Muscle of back (tissue), 11 donors: Measurements from ENCODE around the gene SF3B6. TPM values are rescaled to one million over a fixed set of nuclear protein-coding genes. Genes with fewer than 3 reads are reported as not detected.
"Not testable (repeated sequence)": the region's sequence is repeated elsewhere in the genome, so short reads cannot be mapped to it uniquely, and the experiment has no call there.

Experiments used
- DNase-seq, 3 donors: peaks; one replicate each; pipeline versions ENCODE4 v3.0.0 to v3.0.0-alpha.2; 2013
- polyA plus RNA-seq, 10 donors: library from polyadenylated mRNA; unstranded; fragments of 120-200 nt; gene quantifications; one replicate each; pipeline ENCODE4 v1.2.1, GENCODE V29; 2013; ENCODE audit not compliant: insufficient read length in 10 of 10

SF3B6 gene
- polyA plus RNA-seq, 10 donors: 77.4 to 100 (median 89.4) TPM

DNA sequence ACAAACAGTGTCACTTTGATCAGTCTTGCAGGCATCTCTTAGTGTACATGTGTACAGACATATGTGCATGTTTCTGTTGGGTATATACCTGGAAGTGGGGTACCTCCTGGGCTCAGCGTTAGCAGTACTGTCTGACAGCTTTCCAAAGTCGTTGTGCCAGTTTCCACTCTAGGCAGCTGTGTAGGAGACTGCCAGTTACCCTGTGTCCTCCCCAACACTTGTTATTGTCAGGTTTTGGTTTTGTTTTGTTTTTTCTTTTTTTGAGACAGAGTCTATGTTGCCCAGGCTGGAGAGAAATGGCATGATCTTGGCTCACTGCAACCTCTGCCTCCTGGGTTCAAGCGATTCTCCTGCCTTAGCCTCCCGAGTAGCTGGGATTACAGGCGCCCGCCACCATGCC is 20.4 kb downstream of the SF3B6 start:
- no peak for DNase-seq

DNA sequence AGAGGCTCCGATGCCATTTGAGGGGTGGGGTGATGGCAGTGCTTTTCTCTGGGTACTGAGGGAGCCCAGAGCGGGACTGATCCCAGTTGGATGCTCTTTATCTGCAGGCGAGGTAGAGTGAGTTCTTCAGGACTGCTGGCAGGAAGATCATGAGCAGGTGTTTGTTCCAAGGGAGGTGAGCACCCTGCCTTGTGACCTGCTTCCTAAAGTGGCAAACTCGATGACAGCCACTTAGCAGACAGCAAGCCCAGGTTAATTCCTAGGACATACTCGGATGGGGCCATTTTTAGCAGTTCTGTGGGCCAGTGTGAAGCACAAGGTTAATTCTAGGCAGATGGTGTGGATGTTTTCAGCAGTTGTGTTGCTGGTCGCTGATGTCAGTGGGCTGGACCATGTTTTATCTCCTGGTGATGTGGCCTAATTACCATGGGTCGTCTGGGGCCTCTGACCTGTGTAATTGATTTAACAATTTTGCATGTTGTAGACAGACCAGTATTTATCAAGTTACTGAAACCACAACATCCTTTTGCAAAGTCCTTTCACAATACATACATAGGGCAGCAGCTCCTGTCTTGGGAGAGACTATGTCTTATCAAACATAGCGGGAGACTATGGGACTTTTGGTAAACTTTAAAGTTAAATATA is 21.6 kb downstream of the SF3B6 start:
- no peak for DNase-seq

DNA sequence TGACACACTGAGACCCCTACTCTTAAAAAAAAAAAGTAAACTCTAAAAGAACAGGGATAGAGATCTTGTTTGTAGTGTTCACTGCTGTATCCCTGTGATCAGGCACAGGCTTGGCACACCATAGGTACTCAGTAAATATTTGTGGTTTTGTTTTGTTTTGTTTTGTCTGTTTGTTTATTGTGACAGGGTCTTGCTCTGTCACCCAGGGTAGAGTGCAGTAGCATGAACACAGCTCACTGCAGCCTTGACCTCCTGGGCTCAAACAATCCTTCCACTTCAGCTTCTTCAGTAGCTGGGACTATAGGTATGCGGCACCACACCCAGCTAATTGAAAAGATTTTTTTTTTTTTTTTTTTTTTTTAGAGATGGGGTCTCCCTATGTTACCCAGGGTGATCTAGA is 23.2 kb downstream of the SF3B6 start:
- no peak for DNase-seq

DNA sequence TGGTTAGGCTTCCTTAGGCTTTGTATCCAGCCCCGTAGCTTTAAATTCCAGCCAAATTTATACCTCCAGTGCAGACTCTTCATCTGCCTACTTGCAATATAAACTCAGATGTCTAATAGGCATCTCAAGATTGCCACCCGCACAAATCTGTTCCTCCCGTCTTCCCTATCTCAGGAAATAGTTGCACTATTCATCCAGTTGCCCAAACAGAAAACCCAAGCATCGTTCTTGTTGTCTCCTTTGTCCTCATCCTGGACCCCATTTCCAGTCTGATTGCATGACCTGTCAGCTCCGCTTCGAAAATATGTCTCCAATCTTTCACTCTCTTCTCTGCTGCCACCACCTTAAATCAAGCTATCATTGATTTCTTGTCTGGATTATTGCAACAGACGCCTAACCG is 24.3 kb downstream of the SF3B6 start:
- no peak for DNase-seq

DNA sequence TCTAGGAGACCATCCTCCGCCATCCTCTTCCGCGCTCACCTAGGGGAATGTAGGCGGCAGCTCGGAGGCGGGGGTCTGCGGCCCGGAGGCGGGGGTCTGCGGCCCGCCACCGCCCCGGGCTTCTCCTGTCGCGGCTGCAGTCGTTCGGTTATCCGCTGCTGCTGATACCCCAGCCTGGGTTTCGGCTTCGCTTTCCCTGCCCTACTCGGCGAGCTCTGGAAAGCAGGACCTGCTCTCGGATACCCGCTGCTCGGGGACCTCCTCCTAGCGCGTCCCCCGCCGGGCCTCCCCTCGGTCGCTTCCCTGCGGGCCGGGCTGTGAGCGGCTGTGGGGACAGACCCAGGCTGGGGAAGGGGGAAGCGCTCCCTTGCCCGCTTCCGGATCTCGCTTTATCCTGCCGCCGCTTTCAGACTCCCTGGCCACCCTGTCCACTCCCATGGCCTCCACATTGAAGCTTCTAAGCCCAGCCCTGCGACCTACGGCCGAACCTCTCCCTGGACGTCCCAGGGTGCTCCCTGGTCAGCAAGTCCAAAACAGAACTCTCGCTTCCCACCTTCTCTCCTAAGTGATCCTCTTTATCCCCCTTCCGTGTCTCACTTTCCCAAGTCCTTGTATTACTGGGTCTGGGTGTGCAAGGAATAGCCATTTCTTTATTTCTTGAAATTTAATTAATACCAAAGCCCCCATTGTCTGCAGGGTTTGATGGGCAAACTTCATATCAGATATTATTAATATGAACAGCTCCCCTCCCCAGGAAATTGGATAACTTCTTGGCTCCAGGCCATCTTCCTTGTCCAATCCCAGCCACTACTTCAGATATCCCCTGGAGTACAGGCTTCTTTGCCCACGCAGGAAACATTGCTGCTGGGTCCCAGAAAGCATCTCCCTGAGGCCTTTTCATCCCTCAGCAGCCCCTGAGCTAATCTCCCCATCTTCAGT is 25.8 kb downstream of the SF3B6 start:
- peak in 2 of 3 donors; percentile 14 to 57 for DNase-seq

DNA sequence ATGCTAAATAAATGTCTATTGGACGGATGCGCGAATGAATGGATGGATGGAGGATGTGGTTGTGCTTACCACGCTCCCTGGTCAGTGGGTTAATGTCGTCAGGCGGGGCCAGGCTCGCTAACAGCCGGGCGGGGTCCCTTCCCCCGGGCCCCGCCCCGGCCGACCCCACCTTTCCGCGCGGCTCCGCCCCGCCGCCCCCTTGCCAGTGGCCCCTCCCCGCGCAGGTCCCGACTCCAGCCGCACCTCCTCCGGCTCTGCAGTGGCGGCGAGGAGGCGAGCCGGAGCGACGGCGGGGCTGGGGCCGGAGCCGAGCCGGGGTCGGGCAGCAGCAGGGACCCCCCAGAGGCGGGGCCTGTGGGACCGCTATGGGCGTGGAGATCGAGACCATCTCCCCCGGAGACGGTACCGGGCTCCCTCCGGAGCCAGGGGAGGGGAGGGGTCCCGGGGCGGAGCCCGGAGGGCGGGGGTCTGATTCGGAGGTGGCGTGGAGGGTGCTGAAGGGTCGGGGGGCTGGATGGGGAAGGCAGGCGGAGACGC is 26.6 kb downstream of the SF3B6 start, which contains the start of gene FKBP1B:
TSS of gene FKBP1B (plus strand) at position 257 of the 537 bp plus-strand sequence. CDS start at position 366, 109 bp downstream.
- peak; percentile 11 to 61 (median 27) for DNase-seq

DNA sequence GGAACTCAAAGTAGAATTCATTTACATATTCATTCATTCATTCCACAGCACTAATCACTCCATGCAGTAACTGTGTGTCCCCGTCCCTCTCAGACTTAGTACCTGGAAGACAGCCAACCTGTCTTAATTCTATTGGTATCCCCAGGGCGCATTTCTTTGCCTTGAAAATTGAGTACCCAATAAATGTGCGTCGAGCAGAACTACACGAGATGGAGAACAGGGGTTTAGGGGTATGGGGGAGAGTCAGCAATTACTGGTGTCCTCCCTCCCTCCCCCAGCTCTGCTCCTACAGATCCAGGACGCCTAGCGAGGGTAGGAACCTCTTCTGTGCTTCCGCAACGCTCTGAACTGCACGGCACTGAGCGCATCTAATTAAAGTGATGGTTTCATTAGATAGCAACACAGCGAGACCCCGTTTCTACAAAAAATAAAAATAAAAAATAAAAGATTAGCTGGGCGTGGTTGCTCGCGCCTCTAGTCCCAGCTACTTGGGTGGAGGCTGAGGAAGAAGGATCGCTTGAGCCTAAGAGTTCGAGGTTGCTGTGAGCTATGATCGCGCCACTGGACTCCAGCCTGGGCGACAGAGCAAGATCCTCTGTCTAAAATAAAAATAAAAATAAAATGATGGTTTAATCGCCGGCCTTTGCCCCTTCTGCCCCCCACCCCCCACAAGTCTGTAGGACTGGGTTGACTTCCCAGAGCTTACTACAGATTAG is 27.2 kb downstream of the SF3B6 start:
- peak in 1 of 3 donors; percentile 10 for DNase-seq

DNA sequence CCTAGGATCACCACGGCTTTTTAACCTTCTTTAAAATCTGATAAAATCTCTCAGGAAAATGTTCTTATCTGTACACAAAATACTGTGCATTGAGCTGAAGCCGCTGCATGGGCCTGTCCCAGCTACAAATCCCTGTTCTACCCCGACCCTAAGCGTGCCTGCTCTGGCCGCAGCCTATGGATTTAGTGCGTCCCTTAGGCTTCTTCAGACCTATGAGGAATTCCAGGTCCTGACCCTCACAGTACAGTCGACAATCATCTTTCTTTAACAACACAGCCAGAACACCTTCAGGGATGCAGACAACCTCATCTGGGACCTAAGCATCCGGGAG is 28.5 kb downstream of the SF3B6 start:
- no peak for DNase-seq

DNA sequence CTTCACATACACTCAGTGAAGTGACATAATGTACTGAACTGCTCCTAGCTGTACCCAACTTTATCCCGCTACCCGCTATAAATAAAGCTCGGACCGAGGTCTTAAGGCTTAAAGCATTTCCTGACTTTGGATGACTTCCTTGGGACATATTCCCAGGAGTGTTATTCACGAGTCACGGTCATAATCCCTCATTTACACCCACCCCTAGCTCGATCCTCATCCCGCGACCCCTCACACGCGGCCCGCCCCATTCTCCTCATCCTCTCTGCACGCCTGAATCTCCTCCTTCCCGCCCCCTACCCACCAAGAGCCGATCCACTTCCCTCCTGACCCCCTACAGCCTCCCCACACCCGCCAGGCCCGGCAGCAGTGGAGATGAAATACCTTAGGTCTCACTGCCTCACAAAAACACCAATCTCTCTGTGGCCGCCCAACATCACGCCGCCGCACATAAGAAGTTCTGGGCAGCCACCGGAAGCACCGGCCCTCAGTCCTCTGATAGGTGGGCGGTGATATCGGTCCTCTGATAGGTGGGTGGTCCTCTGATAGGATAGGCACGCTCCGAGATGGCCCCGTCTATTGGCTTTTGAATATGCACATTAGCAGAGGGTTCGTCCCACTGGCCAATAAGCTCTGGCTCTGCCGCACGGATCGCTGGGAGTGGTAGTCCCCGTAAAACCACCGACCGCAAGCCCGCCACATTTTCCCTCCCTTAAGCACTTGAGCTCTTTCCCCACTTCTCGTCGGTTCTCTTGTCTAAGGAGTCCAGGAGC is 29.0 kb downstream of the SF3B6 start, which contains the start of gene WDCP:
TSS of gene WDCP (minus strand) at position 462 of the 773 bp plus-strand sequence. CDS start 7,897 bp downstream, outside the sequence.
- peak; percentile 96 to 98 (median 98) for DNase-seq

DNA sequence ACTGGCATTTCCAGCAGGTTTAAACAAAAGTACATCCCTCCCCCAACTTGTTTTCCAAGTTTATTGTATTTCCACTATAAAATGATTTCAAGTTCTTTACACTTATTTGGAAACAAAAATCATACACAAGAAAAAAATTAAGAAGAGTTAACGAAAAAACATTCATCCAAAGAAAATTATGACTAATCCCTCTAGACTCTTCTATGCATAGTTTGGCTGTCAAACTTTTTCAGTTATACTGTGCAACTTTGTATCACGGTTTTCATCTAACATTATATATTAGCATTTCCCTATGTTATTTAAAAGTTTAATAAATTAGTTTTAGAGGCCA is 29.6 kb downstream of the SF3B6 start:
- DNase-seq: no peak

DNA sequence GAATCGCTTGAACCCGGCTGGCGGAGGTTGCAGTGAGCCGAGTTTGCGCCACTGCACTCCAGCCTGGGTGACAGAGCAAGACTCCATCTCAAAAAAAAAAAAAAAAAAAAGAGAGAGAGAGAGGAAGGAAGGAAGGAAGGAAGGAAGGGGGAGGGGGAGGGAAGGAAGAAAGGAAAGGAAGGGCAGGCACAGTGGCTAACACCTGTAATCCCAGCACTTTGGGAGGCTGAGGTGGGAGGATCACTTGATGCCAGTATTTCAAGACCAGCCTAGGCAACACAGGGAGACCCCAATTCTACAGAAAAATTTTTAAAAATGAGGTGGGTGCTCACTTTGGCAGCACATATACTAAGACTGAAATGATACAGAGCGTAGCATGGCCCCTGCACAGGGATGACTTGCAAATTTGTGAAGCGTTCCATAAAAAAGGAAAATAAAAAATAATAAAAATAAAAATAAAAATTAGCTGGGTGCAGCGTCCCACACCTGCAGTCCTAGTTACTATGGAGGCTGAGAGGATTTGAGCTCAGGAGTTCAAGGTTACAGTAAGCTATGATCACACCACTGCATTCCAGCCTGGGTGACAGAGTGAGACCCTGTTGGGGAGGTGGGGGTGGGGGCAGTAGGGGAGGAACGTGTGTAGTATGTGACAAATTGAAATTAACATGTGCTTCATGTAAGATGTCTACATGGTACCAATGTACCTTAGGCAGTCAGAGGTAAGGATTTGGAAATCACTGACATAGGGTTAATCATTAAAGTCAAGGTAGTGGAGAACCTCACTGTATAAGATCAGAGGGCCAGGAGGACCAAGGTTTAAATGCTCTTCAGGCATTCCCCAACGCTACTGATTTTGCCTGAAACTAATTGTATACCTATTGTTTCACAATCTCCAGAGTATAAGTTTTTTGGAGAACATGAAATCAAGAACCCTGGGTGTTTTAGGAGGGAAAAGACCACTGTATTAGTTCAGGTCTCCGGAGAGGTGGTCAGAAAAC is 30.3 kb downstream of the SF3B6 start:
- no peak for DNase-seq

DNA sequence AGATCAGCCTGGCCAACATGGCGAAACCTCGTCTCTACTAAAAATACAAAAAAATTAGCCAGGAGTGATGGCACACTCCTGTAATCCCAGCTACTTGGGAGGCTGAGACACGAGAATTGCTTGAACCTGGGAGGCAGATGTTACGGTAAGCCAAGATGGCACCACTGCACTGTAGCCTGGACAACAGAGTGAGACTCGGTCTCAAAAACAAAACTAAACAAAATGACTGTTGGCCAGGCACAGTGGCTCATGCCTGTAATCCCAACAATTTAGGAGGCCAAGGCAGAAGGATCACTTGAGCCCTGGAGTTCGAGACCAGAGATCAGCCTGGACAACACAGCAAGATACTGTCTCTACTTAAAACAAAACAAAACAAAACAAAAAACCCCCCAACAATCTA is 33.0 kb downstream of the SF3B6 start:
- not testable (repeated sequence) for DNase-seq

DNA sequence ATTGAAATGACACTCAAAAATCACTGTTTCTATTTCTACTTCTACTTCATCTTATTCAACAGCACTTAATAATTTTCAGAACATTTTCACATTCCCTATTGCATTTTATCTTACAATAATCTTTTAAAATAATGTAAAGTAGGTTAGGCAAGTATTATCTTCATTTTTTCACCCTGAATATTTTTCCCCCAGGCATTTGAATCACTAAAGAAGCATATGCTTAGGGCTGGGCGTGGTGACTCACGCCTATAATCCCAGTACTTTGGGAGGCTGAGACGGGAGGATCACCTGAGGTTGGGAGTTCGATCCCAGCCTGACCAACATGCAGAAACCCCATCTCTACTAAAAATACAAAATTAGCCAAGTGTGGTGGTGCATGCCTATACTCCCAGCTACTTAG is 35.6 kb downstream of the SF3B6 start:
- no peak for DNase-seq

DNA sequence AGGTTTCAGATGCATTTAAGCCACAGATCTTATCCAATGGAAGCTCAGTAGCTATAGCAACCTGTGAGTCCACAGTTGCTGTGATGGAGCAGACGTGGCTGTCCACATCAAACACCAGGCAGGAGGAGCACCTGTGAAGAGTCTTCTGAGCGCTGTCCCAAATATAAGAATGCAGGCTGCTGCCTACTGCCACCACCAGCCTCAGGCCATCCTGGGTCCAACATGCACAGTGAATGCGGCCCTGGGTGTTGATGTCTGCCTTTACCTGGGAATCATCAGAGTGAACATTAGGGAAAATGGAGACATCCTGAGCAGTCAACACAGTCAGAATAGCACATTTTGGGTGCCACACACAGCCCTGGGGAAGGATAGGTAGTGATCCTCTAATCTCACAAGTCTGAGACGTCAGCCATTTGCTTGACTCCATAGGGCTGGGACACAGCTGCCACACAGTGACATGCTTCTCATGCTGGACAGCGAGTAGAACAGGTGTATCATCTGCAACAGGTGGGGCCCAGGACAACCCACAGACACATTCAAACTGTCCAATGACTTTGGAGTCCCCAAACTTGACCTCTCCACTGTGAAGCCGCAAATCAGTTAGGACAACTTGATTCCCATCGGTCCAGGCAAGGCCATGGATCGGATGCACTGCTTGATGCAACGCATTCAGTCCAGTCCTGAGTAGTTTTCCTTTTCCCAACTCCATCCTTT is 37.2 kb downstream of the SF3B6 start:
- no peak for DNase-seq

DNA sequence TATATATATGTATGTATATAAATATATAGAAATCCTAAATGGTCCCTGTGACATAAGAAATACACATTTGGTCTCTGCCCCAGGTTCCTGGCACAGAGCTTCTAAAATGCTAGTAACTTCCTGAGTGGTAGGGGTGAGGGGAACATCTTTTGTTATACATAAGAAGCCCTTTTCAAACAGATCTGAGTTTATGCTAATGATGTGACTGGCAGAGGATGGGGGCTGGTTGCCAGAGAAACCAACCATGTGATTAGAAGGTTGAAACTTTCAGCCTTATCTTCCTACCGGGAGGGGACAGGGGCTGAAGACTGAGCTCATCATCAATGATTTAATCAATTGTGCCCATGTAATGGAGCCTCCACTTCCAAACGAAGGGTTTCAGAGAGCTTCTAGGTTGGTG is 49.9 kb downstream of the SF3B6 start:
- no peak for DNase-seq

DNA sequence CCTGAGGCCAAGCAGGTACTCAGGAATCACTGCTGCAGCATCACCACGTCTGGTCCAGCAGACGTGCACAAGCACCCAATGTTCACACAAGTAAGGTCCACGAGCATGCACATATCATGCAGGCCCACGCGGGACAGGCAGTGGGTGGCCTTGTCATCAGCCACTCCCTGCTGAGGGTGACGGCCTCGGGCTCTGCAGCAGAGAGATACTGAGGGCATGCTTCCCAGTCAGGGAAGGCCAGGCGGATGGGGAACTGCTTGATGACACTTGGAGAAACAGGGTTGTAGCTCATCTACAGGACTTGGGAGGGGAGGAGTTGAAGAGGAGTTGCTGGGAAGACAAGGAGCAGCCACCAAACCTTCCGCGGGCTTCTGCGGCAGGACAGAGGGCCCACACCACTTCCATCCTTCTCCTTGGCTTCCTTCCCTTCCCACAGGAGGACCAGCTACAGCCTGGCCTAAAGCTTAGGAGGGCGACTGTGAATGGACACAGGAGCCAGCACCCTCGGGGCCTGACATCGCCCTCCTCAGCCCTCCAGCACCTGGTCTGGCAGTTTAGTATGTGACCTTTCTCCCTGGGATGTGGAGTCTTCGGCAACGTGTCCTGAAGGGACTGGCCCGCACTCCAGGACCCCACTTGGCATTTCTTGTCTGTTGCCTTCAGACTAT is 51.0 kb downstream of the SF3B6 start:
- no peak for DNase-seq

DNA sequence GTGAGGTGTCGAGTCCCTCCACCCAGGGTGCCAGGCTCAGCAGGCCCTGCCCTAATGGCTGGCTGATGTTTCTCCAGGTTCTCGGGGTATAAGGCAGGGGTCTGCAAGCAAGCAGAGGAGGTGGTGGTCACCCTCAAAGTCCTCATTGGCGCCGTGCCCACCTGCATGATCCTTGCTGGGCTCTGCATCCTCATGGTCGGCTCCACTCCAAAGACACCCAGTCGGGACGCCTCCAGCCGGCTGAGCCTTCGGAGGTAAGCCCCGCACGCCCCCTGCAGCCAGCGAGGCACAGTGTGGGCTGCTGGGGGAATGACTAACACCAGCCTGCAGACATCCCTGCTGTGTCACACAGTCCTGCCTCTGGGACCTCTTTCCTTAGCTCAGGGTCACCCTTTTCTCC is 52.1 kb downstream of the SF3B6 start:
- DNase-seq: no peak

DNA sequence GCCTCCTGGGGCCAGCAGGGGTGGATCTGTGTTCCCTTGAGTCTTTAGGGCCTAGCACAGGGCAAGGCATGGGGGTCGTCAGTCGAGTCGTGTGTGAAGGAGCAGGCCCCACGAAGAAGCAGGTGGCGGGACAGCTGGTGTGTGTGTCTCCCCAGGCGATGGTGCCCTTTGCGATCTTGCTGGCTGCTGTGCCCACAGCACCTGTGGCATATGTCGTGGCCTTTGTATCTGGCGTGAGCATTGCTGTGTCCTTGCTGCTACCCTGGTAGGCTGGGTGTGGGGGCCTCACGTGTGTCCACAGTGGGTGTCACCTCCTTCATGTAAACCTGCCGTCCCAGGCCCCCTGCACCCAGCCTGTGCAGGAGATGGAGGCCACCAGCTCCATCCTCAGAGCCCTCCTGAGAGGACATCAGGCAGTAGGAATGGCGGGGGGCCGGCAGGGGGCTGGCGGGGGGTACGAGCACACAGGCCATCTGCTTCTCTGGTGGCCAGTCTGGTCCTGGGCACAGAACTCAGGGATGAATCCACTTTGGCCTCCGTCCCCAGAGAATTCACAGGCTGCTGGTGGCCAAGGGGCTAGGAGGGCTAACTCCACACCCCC is 53.1 kb downstream of the SF3B6 start:
- no peak for DNase-seq
